GM12872 (cell line): Measurements from ENCODE around the gene SERTM2.

Experiments
- TF ChIP-seq, protein P1 (sequence below): IDR thresholded peaks from 3 replicates; pipeline ENCODE4 v1.5.1; 2011; ENCODE audit warnings: low read depth, mild to moderate bottlenecking, low read length, moderate library complexity; ENCODE audit not compliant: insufficient read depth

SERTM2 gene

DNA sequence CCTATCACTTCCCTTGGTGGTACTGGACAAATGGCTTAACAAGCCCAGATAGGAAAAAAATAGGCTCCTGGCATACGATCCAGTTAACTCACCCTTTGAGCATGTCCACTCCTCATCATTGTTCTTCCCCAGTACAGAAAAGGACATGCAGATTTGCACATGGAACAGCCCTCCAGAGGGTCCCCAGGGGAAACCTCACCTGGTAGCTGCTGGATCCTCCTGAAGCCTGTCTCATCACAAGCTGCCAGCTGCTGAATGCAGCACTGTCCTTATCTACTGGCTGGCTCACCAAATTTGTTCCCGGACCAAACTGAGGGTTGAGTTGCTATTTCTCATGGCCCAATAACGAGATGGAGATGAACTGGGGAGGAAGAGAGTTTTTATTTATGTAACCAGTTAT lies 49.4 kb downstream of the SERTM2 start:
- TF ChIP-seq, protein P1, sequence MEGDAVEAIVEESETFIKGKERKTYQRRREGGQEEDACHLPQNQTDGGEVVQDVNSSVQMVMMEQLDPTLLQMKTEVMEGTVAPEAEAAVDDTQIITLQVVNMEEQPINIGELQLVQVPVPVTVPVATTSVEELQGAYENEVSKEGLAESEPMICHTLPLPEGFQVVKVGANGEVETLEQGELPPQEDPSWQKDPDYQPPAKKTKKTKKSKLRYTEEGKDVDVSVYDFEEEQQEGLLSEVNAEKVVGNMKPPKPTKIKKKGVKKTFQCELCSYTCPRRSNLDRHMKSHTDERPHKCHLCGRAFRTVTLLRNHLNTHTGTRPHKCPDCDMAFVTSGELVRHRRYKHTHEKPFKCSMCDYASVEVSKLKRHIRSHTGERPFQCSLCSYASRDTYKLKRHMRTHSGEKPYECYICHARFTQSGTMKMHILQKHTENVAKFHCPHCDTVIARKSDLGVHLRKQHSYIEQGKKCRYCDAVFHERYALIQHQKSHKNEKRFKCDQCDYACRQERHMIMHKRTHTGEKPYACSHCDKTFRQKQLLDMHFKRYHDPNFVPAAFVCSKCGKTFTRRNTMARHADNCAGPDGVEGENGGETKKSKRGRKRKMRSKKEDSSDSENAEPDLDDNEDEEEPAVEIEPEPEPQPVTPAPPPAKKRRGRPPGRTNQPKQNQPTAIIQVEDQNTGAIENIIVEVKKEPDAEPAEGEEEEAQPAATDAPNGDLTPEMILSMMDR, result no peak

DNA sequence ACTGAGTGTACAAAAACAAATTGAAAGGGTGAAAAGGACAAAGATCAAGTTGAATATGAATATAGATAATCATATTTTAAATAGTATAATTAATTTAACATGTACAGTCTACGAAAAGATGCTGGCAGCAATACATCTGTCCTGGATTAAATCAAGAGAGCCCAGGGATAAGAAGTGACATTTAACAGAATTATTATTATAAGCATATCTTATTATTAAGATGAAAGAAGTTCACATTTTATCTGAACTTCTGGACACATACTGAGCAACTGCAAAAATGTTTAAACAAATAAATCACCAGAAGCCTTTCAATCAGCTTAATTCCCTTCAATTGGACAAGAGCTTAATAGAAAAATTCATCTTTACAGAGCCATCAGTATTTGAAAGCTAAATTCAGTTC lies 50.4 kb downstream of the SERTM2 start:
- TF ChIP-seq, protein P1, result no peak

DNA sequence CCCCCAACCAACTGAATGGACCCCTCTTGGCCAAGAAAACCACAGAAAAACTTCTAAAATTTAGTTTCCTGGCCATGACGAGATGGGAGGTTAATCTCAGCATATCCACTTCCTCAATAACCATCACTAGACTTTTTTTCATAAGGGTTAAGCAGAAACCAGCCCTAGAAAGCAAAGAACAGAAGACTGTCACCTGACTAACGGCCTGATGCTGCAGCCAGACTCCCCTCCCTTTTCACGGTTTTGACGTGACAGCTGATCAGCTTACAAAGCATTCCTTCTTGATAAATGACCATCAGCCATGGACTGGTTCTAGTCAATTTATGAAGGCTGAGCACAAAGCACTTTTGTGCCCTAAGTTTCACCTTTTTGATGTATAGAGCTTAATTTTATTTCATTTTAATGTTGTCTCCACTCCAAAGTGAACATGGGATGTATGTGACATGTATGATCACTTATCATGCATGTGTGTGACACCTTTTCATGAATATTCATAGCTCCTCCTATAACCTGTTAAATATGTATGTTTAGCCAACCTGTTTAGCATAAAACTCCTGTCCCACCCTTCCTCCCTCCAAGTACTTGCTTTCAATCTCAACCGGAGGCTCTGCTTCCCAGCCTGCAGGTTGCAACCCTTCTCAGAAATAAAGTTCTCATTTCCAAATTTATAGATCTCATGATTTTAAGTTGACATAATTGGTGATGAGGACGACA lies 56.3 kb downstream of the SERTM2 start:
- TF ChIP-seq, protein P1, result no peak

DNA sequence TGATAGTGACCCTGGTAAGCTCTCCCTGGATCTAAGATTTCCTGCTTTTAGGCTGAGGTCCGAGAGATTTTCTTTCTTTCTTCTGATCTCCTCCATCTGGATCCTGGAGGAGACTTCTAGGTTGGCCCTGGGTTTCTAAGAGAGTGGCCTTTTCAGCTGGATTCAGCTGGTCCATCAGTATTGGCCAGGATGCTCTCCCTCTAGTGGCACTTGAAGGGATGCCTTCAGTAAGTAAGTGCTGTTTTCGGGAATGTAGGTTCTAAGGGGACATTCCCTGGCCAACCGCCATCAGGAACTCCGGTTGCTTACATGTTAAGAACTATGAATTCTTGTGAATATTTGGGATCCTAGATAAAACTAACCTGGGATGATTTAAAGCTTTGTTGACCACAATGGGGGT lies 56.9 kb downstream of the SERTM2 start:
- TF ChIP-seq, protein P1, result peak; percentile 28; the same call in 2 of the 3 replicates

DNA sequence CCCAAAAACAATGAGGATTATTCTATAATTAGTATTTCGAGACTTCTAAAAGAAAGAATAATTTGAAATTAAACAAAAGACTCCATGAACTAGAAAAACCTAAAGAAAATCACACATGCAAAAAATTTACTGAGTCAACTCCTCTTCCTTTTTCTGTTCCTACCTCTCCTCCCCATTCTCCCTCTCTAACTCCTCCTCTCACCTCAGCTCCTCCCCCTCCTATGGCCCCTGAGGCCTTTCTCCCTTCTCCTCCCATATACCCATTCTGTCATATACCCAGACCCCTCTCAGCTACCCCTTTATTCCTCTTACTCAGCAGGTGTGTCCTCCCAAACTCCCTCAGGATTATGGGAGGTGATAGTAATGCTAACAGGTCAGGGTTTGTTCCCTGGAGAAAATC lies 57.4 kb downstream of the SERTM2 start:
- TF ChIP-seq, protein P1, result no peak
